Neural cell (in vitro differentiated cells): Measurements from ENCODE around the gene LEO1. TPM values are rescaled to one million over a fixed set of nuclear protein-coding genes. Genes with fewer than 3 reads are reported as not detected.

Experiments used
- H2AFZ ChIP-seq: fragments of 200-600, 300-800 bp; sonication (generic), shearing (Covaris generic); 2 replicates; pipeline ENCODE4 v1.6.0; 2014; ENCODE audit warnings: low read depth, mild to moderate bottlenecking, antibody characterized with exemption, low read length, moderate library complexity
- H3F3A ChIP-seq: fragments of 200-600 bp; shearing (Covaris generic); 2 replicates; pipeline ENCODE4 v1.6.1; 2016; ENCODE audit warnings: mild to moderate bottlenecking, moderate library complexity, mixed read lengths, antibody characterized with exemption, low read length; ENCODE audit not compliant: insufficient read depth, poor library complexity, severe bottlenecking
- H3K27ac ChIP-seq: fragments of 200-600, 300-800 bp; sonication (generic), shearing (Covaris generic); 2 replicates; pipeline ENCODE4 v1.5.1; 2014; ENCODE audit warnings: mild to moderate bottlenecking, low read length, moderate library complexity
- H3K27me3 ChIP-seq: fragments of 300-800, 200-600 bp; sonication (generic), shearing (Covaris generic); 2 replicates; pipeline ENCODE4 v1.6.0; 2014; ENCODE audit warnings: mild to moderate bottlenecking, low read depth, low read length, moderate library complexity; ENCODE audit not compliant: insufficient read depth
- H3K36me3 ChIP-seq: fragments of 300-800, 200-600 bp; sonication (generic), shearing (Covaris generic); 2 replicates; pipeline ENCODE4 v1.5.1; 2014; ENCODE audit warnings: mild to moderate bottlenecking, antibody characterized with exemption, low read length, moderate library complexity; ENCODE audit not compliant: insufficient read depth
- H3K4me2 ChIP-seq: fragments of 300-800, 200-600 bp; sonication (generic), shearing (Covaris generic); 2 replicates; pipeline ENCODE4 v1.6.0; 2014; ENCODE audit warnings: mild to moderate bottlenecking, low read length
- H3K4me3 ChIP-seq: fragments of 300-800, 200-600 bp; sonication (generic), shearing (Covaris generic); 2 replicates; pipeline ENCODE4 v1.5.1; 2014; ENCODE audit warnings: mild to moderate bottlenecking, low read length, moderate library complexity
- H3K79me2 ChIP-seq: fragments of 200-600 bp; shearing (Covaris generic); replicated peaks from 2 replicates; pipeline ENCODE4 v1.6.0; 2014; ENCODE audit warnings: mild to moderate bottlenecking, low read length, moderate library complexity; ENCODE audit not compliant: insufficient read depth
- H3K9ac ChIP-seq: fragments of 300-800, 200-600 bp; sonication (generic), shearing (Covaris generic); 2 replicates; pipeline ENCODE4 v1.6.1; 2016; ENCODE audit warnings: mild to moderate bottlenecking, low read length, mixed read lengths
- H3K9me2 ChIP-seq: fragments of 200-600 bp; shearing (Covaris generic); 2 replicates; pipeline ENCODE4 v1.6.1; 2016; ENCODE audit warnings: mild to moderate bottlenecking, low read length, mixed read lengths; ENCODE audit not compliant: insufficient read depth
- H3K9me3 ChIP-seq: fragments of 200-600, 300-800 bp; sonication (generic), shearing (Covaris generic); 2 replicates; pipeline ENCODE4 v1.6.1; 2016; ENCODE audit warnings: mild to moderate bottlenecking, mixed run types, low read length, moderate library complexity, mixed read lengths
- H4K20me1 ChIP-seq: fragments of 200-600 bp; shearing (Covaris generic); 2 replicates; pipeline ENCODE4 v1.6.1; 2016; ENCODE audit warnings: mild to moderate bottlenecking, mixed run types; ENCODE audit not compliant: insufficient read depth
- CTCF ChIP-seq: fragments of 450-650 bp; IDR thresholded peaks from 2 replicates; pipeline ENCODE4 v1.5.1; 2014; ENCODE audit warnings: antibody characterized with exemption, mild to moderate bottlenecking, moderate library complexity; ENCODE audit not compliant: poor library complexity, severe bottlenecking
- EP300 ChIP-seq: fragments of 450-650 bp; conservative IDR thresholded peaks from 2 replicates; pipeline ENCODE4 v1.6.1; 2014; ENCODE audit warnings: antibody characterized with exemption, mild to moderate bottlenecking, moderate library complexity; ENCODE audit not compliant: poor library complexity, severe bottlenecking
- EZH2 ChIP-seq: fragments of 200-600, 300-800 bp; shearing (Covaris generic), sonication (generic); IDR thresholded peaks from 2 replicates; pipeline ENCODE4 v1.6.1; 2014; ENCODE audit warnings: antibody characterized with exemption, low read length, borderline replicate concordance, mild to moderate bottlenecking; ENCODE audit not compliant: insufficient read depth, poor library complexity, severe bottlenecking
- MXI1 ChIP-seq: fragments of 450-650 bp; conservative IDR thresholded peaks from 2 replicates; pipeline ENCODE4 v1.6.1; 2014; ENCODE audit warnings: antibody characterized with exemption, mild to moderate bottlenecking; ENCODE audit not compliant: poor library complexity, severe bottlenecking
- POLR2AphosphoS5 ChIP-seq: IDR thresholded peaks from 2 replicates; pipeline ENCODE4 v1.6.1; 2012
- RAD21 ChIP-seq: fragments of 450-650 bp; conservative IDR thresholded peaks from 2 replicates; pipeline ENCODE4 v1.6.1; 2014; ENCODE audit warnings: antibody characterized with exemption, mild to moderate bottlenecking, moderate library complexity
- REST ChIP-seq: IDR thresholded peaks from 2 replicates; pipeline ENCODE4 v1.6.1; 2012; ENCODE audit warnings: borderline replicate concordance
- SMC3 ChIP-seq: fragments of 450-650 bp; conservative IDR thresholded peaks from 2 replicates; pipeline ENCODE4 v1.6.1; 2014; ENCODE audit warnings: antibody characterized with exemption, mild to moderate bottlenecking, moderate library complexity; ENCODE audit not compliant: poor library complexity
- TAF1 ChIP-seq: IDR thresholded peaks from 2 replicates; pipeline ENCODE4 v1.6.1; 2012; ENCODE audit warnings: low read depth
- polyA plus RNA-seq: library from polyadenylated mRNA; depleted of rRNA; stranded (reverse); fragments of >200 nt; gene quantifications from 2 replicates; pipeline ENCODE4 v1.2.3, GENCODE V29; 2014

The LEO1 gene
- polyA plus RNA-seq, 1 donor from 2014 or later = 30.3 TPM

GRCh38 chr15:52016316-52016715 is 44.7 kb upstream of the LEO1 start:
- H3K9me2 ChIP-seq = no peaks in the 10 kb centered on the region
- TF ChIP-seq SMC3 (no peak), EZH2 (no peak), TAF1 (no peak), EP300 (no peak), CTCF (no peak), MXI1 (no peak), RAD21 (no peak), POLR2AphosphoS5 (no peak), REST (no peak)
- no peak overlapping the region for H3K4me3 ChIP-seq
- no peaks in the 10 kb centered on the region for H4K20me1 ChIP-seq
- no peak overlapping the region for H3K27ac ChIP-seq
- no peaks in the 10 kb centered on the region for H3K27me3 ChIP-seq
- no peaks in the 10 kb centered on the region for H3K36me3 ChIP-seq
- H3K9me3 ChIP-seq = no peaks in the 10 kb centered on the region
- peaks cover 7% of the 10 kb centered on the region for H3K79me2 ChIP-seq
- no peaks in the 10 kb centered on the region for H3F3A ChIP-seq
- H2AFZ ChIP-seq = no peak overlapping the region
- H3K9ac ChIP-seq = no peak overlapping the region
- H3K4me2 ChIP-seq = no peak overlapping the region

GRCh38 chr15:52014616-52015015 is 43.0 kb upstream of the LEO1 start:
- H3K4me3 ChIP-seq = no peak overlapping the region
- no peak overlapping the region for H2AFZ ChIP-seq
- TF ChIP-seq TAF1 (no peak), RAD21 (no peak)
- no peaks in the 10 kb centered on the region for H3K9me2 ChIP-seq
- no peak overlapping the region for H3K4me2 ChIP-seq
- no peaks in the 10 kb centered on the region for H3F3A ChIP-seq
- H4K20me1 ChIP-seq = no peaks in the 10 kb centered on the region
- no peaks in the 10 kb centered on the region for H3K9me3 ChIP-seq
- no peak overlapping the region for H3K9ac ChIP-seq
- no peaks in the 10 kb centered on the region for H3K79me2 ChIP-seq
- H3K36me3 ChIP-seq = no peaks in the 10 kb centered on the region
- H3K27ac ChIP-seq = no peak overlapping the region
- no peaks in the 10 kb centered on the region for H3K27me3 ChIP-seq
